ENCODE results near the gene POM121L2. TPM values are rescaled to one million over a fixed set of nuclear protein-coding genes. Genes with fewer than 3 reads are reported as not detected.
A peak's percentile ranks its signal among the peaks of the same experiment; 100 is the strongest.

POM121L2 gene
- total and polyA plus RNA-seq, 9 of the 15 experiments (the other 6 are each of a cell fraction or from before 2014, with no cell fraction given): 0.23 to 0.45 TPM; not detected in 7

- no peak for TF ChIP-seq REST (IDR thresholded peaks at IDR 0.05; ENCODE audit: borderline replicate concordance)
- no peak for TF ChIP-seq REST (CRISPR knock-in tag; IDR thresholded peaks at IDR 0.05; ENCODE audit: low read depth)
- TF ChIP-seq PHB2 (IDR thresholded peaks at IDR 0.05; ENCODE audit: low read depth): 0 out of 2 replicates have a peak, but pooled peaks have one; percentile 8
- peak; percentile 95 for TF ChIP-seq ARNT (IDR thresholded peaks at IDR 0.05)
- TF ChIP-seq ZNF12 (CRISPR knock-in tag; IDR thresholded peaks at IDR 0.05): no peak; the same call in 1 of the 2 replicates
- peak; percentile 67 for TF ChIP-seq MTA1 (IDR thresholded peaks at IDR 0.05; ENCODE audit: borderline replicate concordance)
- peak in 1 of 2 experiments; percentile 54 for TF ChIP-seq NCOA2 (IDR thresholded peaks at IDR 0.05; ENCODE audit: partially characterized antibody in 2 of 2)
- TF ChIP-seq ZBTB33 (CRISPR knock-in tag; IDR thresholded peaks at IDR 0.05): peak; percentile 54; the same call in 1 of the 2 replicates
- TF ChIP-seq NONO (IDR thresholded peaks at IDR 0.05; ENCODE audit: low read depth in 2 of 2, low read length in 1 of 2): no peak
- TF ChIP-seq GMEB1 (CRISPR knock-in tag; IDR thresholded peaks at IDR 0.05): no peak
- peak; percentile 92 for TF ChIP-seq ADNP (tag; IDR thresholded peaks at IDR 0.05)
- TF ChIP-seq SMARCC2 (IDR thresholded peaks at IDR 0.05; ENCODE audit: low read depth): no peak
Observed at GRCh38 chr6:27295301-27296079, 16.6 kb downstream of the POM121L2 start (continued).
